ENCODE results near the gene VPS29. TPM values are rescaled to one million over a fixed set of nuclear protein-coding genes. Genes with fewer than 3 reads are reported as not detected.
"Not testable (repeated sequence)": the region's sequence is repeated elsewhere in the genome, so short reads cannot be mapped to it uniquely, and the experiment has no call there.

VPS29 gene
- 103 and 107 TPM in 2 replicates for total RNA-seq

- peak; percentile 99 for DNase-seq (ENCODE audit: low spot score)
- Mint-ChIP-seq H3K27me3 (ENCODE audit: low read depth) (no peaks in the 10 kb centered on the region), H3K27ac (peak within 1 kb of the TSS; percentile 91), H3K4me3 (ENCODE audit: low read depth) (peak within 1 kb of the TSS; percentile 88), H3K4me1 (ENCODE audit: low read depth) (peaks cover 24% of the 10 kb centered on the region), H3K9me3 (peaks cover 7% of the 10 kb centered on the region), H3K36me3 (ENCODE audit: low read depth) (peaks cover 24% of the 10 kb centered on the region)
- intact Hi-C loops (cut with micrococcal nuclease), result loop anchor here (1.0 to 2.0 kb wide), 3 partner anchors 34 to 77 kb away; partner anchors contain the start of genes ARPC3, FAM216A and GPN3
Measured at GRCh38 chr12:110501752-110502738, at the start of gene VPS29, which contains the start of gene RAD9B. Gene VPS29 (minus strand): TSS chr12:110502111. CDS start chr12:110502051, 60 bp downstream. Gene RAD9B (plus strand): TSS chr12:110502331. CDS start chr12:110502338, 7 bp downstream.

- H3K27ac Mint-ChIP-seq, result peak overlapping the region; percentile 35
- no peak for DNase-seq (ENCODE audit: low spot score)
- H3K4me1 Mint-ChIP-seq (ENCODE audit: low read depth), result peaks cover 43% of the 10 kb centered on the region
- intact Hi-C loops (cut with micrococcal nuclease), result loop anchor here (10.0 kb wide), 1 partner anchor 274 kb away; no protein-coding TSS in a partner anchor
- H3K27me3 Mint-ChIP-seq (ENCODE audit: low read depth), result no peaks in the 10 kb centered on the region
- H3K36me3 Mint-ChIP-seq (ENCODE audit: low read depth), result peaks cover 46% of the 10 kb centered on the region
- H3K9me3 Mint-ChIP-seq, result no peaks in the 10 kb centered on the region
- no peak overlapping the region for H3K4me3 Mint-ChIP-seq (ENCODE audit: low read depth)
Measured at GRCh38 chr12:110550981-110551380, 49.1 kb upstream of the VPS29 start.

- Mint-ChIP-seq H3K27me3 (ENCODE audit: low read depth) (no peaks in the 10 kb centered on the region), H3K36me3 (ENCODE audit: low read depth) (peaks cover 52% of the 10 kb centered on the region), H3K4me1 (ENCODE audit: low read depth) (peaks cover 36% of the 10 kb centered on the region), H3K27ac (peak overlapping the region; percentile 39), H3K9me3 (no peaks in the 10 kb centered on the region), H3K4me3 (ENCODE audit: low read depth) (no peak overlapping the region)
- no peak for DNase-seq (ENCODE audit: low spot score)
- intact Hi-C loops (cut with micrococcal nuclease), result loop anchor here (10.0 kb wide), 1 partner anchor 275 kb away; no protein-coding TSS in a partner anchor
Measured at GRCh38 chr12:110549716-110550115, 47.8 kb upstream of the VPS29 start.

GRCh38 chr12:110548678-110549077 lies 46.8 kb upstream of the VPS29 start:
- H3K4me1 Mint-ChIP-seq (ENCODE audit: low read depth), result peaks cover 36% of the 10 kb centered on the region
- H3K27me3 Mint-ChIP-seq (ENCODE audit: low read depth), result no peaks in the 10 kb centered on the region
- no peak overlapping the region for H3K27ac Mint-ChIP-seq
- H3K36me3 Mint-ChIP-seq (ENCODE audit: low read depth), result peaks cover 59% of the 10 kb centered on the region
- DNase-seq (ENCODE audit: low spot score), result no peak
- no peak overlapping the region for H3K4me3 Mint-ChIP-seq (ENCODE audit: low read depth)
- H3K9me3 Mint-ChIP-seq, result no peaks in the 10 kb centered on the region
- intact Hi-C loops (cut with micrococcal nuclease), result no loop called here

- Mint-ChIP-seq H3K36me3 (ENCODE audit: low read depth) (peaks cover 71% of the 10 kb centered on the region), H3K27ac (no peak overlapping the region), H3K4me1 (ENCODE audit: low read depth) (peaks cover 47% of the 10 kb centered on the region), H3K9me3 (no peaks in the 10 kb centered on the region), H3K27me3 (ENCODE audit: low read depth) (no peaks in the 10 kb centered on the region), H3K4me3 (ENCODE audit: low read depth) (no peak overlapping the region)
- no peak for DNase-seq (ENCODE audit: low spot score)
- intact Hi-C loops (cut with micrococcal nuclease), result no loop called here
Measured at GRCh38 chr12:110547090-110547489, 45.2 kb upstream of the VPS29 start.

GRCh38 chr12:110546339-110546738 lies 44.4 kb upstream of the VPS29 start:
- Mint-ChIP-seq H3K36me3 (ENCODE audit: low read depth) (peaks cover 68% of the 10 kb centered on the region), H3K4me3 (ENCODE audit: low read depth) (no peak overlapping the region), H3K4me1 (ENCODE audit: low read depth) (peaks cover 47% of the 10 kb centered on the region), H3K27ac (no peak overlapping the region), H3K9me3 (no peaks in the 10 kb centered on the region), H3K27me3 (ENCODE audit: low read depth) (no peaks in the 10 kb centered on the region)
- no peak for DNase-seq (ENCODE audit: low spot score)
- intact Hi-C loops (cut with micrococcal nuclease), result no loop called here

- intact Hi-C loops (cut with micrococcal nuclease), result no loop called here
- peak overlapping the region; percentile 47 for H3K27ac Mint-ChIP-seq
- no peak overlapping the region for H3K4me3 Mint-ChIP-seq (ENCODE audit: low read depth)
- H3K4me1 Mint-ChIP-seq (ENCODE audit: low read depth), result peaks cover 44% of the 10 kb centered on the region
- no peak for DNase-seq (ENCODE audit: low spot score)
- no peaks in the 10 kb centered on the region for H3K9me3 Mint-ChIP-seq
- no peaks in the 10 kb centered on the region for H3K27me3 Mint-ChIP-seq (ENCODE audit: low read depth)
- peaks cover 66% of the 10 kb centered on the region for H3K36me3 Mint-ChIP-seq (ENCODE audit: low read depth)
Measured at GRCh38 chr12:110545812-110546211, 43.9 kb upstream of the VPS29 start.

GRCh38 chr12:110545259-110545658 lies 43.3 kb upstream of the VPS29 start:
- H3K4me3 Mint-ChIP-seq (ENCODE audit: low read depth); H3K27me3 Mint-ChIP-seq (ENCODE audit: low read depth); DNase-seq (ENCODE audit: low spot score); intact Hi-C loops (cut with micrococcal nuclease); H3K9me3 Mint-ChIP-seq; H3K27ac Mint-ChIP-seq: not testable (repeated sequence)
- H3K36me3 Mint-ChIP-seq (ENCODE audit: low read depth), result peaks cover 63% of the 10 kb centered on the region
- H3K4me1 Mint-ChIP-seq (ENCODE audit: low read depth), result peaks cover 42% of the 10 kb centered on the region

- no peak overlapping the region for H3K27ac Mint-ChIP-seq
- no peak for DNase-seq (ENCODE audit: low spot score)
- peaks cover 36% of the 10 kb centered on the region for H3K4me1 Mint-ChIP-seq (ENCODE audit: low read depth)
- intact Hi-C loops (cut with micrococcal nuclease), result loop anchor here (2.0 kb wide), 1 partner anchor 19 kb away; no protein-coding TSS in a partner anchor
- no peaks in the 10 kb centered on the region for H3K27me3 Mint-ChIP-seq (ENCODE audit: low read depth)
- peaks cover 68% of the 10 kb centered on the region for H3K36me3 Mint-ChIP-seq (ENCODE audit: low read depth)
- no peaks in the 10 kb centered on the region for H3K9me3 Mint-ChIP-seq
- no peak overlapping the region for H3K4me3 Mint-ChIP-seq (ENCODE audit: low read depth)
Measured at GRCh38 chr12:110543965-110544364, 42.1 kb upstream of the VPS29 start.

GRCh38 chr12:110543252-110543959 lies 41.5 kb upstream of the VPS29 start:
- intact Hi-C loops (cut with micrococcal nuclease), result loop anchor here (2.0 kb wide), 1 partner anchor 19 kb away; no protein-coding TSS in a partner anchor
- no peak for DNase-seq (ENCODE audit: low spot score)
- Mint-ChIP-seq H3K9me3 (no peaks in the 10 kb centered on the region), H3K4me1 (ENCODE audit: low read depth) (peaks cover 30% of the 10 kb centered on the region), H3K36me3 (ENCODE audit: low read depth) (peaks cover 70% of the 10 kb centered on the region), H3K27me3 (ENCODE audit: low read depth) (no peaks in the 10 kb centered on the region), H3K27ac (peak overlapping the region; percentile 62), H3K4me3 (ENCODE audit: low read depth) (no peak overlapping the region)

- H3K36me3 Mint-ChIP-seq (ENCODE audit: low read depth), result peaks cover 71% of the 10 kb centered on the region
- no peaks in the 10 kb centered on the region for H3K27me3 Mint-ChIP-seq (ENCODE audit: low read depth)
- H3K4me1 Mint-ChIP-seq (ENCODE audit: low read depth), result peaks cover 17% of the 10 kb centered on the region
- intact Hi-C loops (cut with micrococcal nuclease), result no loop called here
- no peaks in the 10 kb centered on the region for H3K9me3 Mint-ChIP-seq
- no peak overlapping the region for H3K4me3 Mint-ChIP-seq (ENCODE audit: low read depth)
- no peak overlapping the region for H3K27ac Mint-ChIP-seq
- DNase-seq (ENCODE audit: low spot score), result no peak
Measured at GRCh38 chr12:110540048-110540447, 38.1 kb upstream of the VPS29 start.

- no peak for DNase-seq (ENCODE audit: low spot score)
- Mint-ChIP-seq H3K27ac (peak overlapping the region; percentile 28), H3K36me3 (ENCODE audit: low read depth) (peaks cover 75% of the 10 kb centered on the region), H3K27me3 (ENCODE audit: low read depth) (no peaks in the 10 kb centered on the region), H3K9me3 (no peaks in the 10 kb centered on the region), H3K4me1 (ENCODE audit: low read depth) (peaks cover 24% of the 10 kb centered on the region), H3K4me3 (ENCODE audit: low read depth) (no peak overlapping the region)
- intact Hi-C loops (cut with micrococcal nuclease), result no loop called here
Measured at GRCh38 chr12:110538869-110539622, 37.1 kb upstream of the VPS29 start.

All from activated T-helper 2 cell treated with anti-CD3 and anti-CD28 coated beads, Interferon-gamma antibody, Interleukin-2, Interleukin-4, amounts not matched to agents 10 μg/mL and 5 μg/mL and 100 μg/mL, durations not matched to agents 14 hours and 24 hours and 36 hours (primary cell).